Measurements from ENCODE around the gene PROCA1. TPM values are rescaled to one million over a fixed set of nuclear protein-coding genes. Genes with fewer than 3 reads are reported as not detected.

PROCA1 gene
- total and polyA plus RNA-seq, 9 of the 15 experiments (the other 6 are each of a cell fraction or from before 2014, with no cell fraction given) = 0.78 to 16.2 (median 5.6) TPM

GRCh38 chr17:28750178-28751047, 38.7 kb upstream of the PROCA1 start (continued):
- TF ChIP-seq, protein P1, sequence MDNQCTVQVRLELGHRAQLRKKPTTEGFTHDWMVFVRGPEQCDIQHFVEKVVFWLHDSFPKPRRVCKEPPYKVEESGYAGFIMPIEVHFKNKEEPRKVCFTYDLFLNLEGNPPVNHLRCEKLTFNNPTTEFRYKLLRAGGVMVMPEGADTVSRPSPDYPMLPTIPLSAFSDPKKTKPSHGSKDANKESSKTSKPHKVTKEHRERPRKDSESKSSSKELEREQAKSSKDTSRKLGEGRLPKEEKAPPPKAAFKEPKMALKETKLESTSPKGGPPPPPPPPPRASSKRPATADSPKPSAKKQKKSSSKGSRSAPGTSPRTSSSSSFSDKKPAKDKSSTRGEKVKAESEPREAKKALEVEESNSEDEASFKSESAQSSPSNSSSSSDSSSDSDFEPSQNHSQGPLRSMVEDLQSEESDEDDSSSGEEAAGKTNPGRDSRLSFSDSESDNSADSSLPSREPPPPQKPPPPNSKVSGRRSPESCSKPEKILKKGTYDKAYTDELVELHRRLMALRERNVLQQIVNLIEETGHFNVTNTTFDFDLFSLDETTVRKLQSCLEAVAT (IDR thresholded peaks at IDR 0.05) = peak in 1 of 2 experiments; percentile 95; a peak in 2 of 4 replicates
- TF ChIP-seq, protein P2, sequence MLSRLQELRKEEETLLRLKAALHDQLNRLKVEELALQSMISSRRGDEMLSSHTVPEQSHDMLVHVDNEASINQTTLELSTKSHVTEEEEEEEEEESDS (CRISPR knock-in tag; IDR thresholded peaks at IDR 0.05) = no peak
- TF ChIP-seq, protein P3, sequence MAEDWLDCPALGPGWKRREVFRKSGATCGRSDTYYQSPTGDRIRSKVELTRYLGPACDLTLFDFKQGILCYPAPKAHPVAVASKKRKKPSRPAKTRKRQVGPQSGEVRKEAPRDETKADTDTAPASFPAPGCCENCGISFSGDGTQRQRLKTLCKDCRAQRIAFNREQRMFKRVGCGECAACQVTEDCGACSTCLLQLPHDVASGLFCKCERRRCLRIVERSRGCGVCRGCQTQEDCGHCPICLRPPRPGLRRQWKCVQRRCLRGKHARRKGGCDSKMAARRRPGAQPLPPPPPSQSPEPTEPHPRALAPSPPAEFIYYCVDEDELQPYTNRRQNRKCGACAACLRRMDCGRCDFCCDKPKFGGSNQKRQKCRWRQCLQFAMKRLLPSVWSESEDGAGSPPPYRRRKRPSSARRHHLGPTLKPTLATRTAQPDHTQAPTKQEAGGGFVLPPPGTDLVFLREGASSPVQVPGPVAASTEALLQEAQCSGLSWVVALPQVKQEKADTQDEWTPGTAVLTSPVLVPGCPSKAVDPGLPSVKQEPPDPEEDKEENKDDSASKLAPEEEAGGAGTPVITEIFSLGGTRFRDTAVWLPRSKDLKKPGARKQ (CRISPR knock-in tag; IDR thresholded peaks at IDR 0.05) = no peak
- TF ChIP-seq PTTG1 (tag; IDR thresholded peaks at IDR 0.05; ENCODE audit: low read depth) (no peak), CBX3 (IDR thresholded peaks at IDR 0.05; ENCODE audit: borderline replicate concordance in 1 of 2, low read length in 2 of 2) (peak in 1 of 2 experiments; percentile 82; a peak in 2 of 3 replicates), ZNF197 (CRISPR knock-in tag; IDR thresholded peaks at IDR 0.05; ENCODE audit: low read depth) (no peak), PHF21A (IDR thresholded peaks at IDR 0.05; ENCODE audit: borderline replicate concordance, low read depth) (peak; percentile 61; the same call in 1 of the 2 replicates), MAFG (tag; conservative IDR thresholded peaks at IDR 0.05) (no peak)
- TF ChIP-seq, protein P4, sequence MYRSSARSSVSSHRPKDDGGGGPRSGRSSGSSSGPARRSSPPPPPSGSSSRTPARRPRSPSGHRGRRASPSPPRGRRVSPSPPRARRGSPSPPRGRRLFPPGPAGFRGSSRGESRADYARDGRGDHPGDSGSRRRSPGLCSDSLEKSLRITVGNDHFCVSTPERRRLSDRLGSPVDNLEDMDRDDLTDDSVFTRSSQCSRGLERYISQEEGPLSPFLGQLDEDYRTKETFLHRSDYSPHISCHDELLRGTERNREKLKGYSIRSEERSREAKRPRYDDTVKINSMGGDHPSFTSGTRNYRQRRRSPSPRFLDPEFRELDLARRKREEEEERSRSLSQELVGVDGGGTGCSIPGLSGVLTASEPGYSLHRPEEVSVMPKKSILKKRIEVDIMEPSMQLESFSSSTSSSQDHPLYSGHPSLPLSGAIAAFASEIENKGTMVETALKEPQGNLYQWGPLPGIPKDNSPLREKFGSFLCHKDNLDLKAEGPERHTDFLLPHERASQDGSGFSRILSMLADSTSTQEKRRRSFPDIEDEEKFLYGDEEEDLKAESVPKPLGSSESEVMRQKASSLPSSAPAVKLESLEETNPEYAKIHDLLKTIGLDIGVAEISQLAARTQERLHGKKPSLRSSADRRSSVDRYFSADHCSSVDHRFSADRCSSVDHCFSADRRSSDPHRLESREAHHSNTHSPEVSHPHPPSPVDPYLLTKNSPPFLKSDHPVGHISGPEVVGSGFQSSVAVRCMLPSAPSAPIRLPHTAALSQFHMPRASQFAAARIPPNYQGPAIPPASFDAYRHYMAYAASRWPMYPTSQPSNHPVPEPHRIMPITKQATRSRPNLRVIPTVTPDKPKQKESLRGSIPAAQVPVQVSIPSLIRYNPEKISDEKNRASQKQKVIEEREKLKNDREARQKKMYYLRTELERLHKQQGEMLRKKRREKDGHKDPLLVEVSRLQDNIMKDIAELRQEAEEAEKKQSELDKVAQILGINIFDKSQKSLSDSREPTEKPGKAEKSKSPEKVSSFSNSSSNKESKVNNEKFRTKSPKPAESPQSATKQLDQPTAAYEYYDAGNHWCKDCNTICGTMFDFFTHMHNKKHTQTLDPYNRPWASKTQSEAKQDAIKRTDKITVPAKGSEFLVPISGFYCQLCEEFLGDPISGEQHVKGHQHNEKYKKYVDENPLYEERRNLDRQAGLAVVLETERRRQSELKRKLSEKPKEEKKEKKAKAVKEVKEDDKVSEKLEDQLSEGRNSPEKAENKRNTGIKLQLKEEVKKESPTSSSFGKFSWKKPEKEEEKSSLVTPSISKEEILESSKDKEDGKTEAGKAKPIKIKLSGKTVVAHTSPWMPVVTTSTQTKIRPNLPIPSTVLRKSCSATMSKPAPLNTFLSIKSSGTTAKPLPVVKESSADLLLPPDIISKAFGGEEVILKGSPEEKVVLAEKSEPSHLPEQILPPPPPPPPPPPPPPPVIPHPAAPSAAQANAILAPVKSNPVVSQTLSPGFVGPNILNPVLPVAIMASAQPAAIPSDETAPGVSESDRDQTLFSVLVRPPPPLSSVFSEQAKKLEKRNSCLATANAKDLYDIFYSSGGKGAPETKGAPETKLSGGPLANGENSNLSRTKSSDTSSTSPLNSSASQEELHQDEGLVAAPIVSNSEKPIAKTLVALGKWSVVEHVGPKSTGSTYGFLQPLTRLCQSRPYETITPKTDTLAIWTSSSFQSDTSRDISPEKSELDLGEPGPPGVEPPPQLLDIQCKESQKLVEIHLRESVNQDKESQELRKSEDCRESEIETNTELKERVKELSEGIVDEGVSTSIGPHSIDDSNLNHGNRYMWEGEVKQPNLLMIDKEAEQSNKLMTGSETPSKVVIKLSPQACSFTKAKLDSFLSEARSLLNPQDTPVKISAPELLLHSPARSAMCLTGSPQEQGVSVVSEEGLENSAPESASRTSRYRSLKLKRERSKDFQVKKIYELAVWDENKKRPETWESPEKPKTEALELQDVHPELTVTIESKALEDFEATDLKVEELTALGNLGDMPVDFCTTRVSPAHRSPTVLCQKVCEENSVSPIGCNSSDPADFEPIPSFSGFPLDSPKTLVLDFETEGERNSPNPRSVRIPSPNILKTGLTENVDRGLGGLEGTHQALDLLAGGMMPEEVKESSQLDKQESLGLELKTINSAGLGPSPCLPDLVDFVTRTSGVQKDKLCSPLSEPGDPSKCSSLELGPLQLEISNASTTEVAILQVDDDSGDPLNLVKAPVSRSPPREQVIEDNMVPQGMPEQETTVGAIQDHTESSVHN (IDR thresholded peaks at IDR 0.05; ENCODE audit: borderline replicate concordance in 1 of 2, low read depth in 1 of 2) = no peak
- TF ChIP-seq, protein P5, sequence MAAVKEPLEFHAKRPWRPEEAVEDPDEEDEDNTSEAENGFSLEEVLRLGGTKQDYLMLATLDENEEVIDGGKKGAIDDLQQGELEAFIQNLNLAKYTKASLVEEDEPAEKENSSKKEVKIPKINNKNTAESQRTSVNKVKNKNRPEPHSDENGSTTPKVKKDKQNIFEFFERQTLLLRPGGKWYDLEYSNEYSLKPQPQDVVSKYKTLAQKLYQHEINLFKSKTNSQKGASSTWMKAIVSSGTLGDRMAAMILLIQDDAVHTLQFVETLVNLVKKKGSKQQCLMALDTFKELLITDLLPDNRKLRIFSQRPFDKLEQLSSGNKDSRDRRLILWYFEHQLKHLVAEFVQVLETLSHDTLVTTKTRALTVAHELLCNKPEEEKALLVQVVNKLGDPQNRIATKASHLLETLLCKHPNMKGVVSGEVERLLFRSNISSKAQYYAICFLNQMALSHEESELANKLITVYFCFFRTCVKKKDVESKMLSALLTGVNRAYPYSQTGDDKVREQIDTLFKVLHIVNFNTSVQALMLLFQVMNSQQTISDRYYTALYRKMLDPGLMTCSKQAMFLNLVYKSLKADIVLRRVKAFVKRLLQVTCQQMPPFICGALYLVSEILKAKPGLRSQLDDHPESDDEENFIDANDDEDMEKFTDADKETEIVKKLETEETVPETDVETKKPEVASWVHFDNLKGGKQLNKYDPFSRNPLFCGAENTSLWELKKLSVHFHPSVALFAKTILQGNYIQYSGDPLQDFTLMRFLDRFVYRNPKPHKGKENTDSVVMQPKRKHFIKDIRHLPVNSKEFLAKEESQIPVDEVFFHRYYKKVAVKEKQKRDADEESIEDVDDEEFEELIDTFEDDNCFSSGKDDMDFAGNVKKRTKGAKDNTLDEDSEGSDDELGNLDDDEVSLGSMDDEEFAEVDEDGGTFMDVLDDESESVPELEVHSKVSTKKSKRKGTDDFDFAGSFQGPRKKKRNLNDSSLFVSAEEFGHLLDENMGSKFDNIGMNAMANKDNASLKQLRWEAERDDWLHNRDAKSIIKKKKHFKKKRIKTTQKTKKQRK (IDR thresholded peaks at IDR 0.05; ENCODE audit: borderline replicate concordance, low read depth, low read length) = no peak
